ENCODE measurements around the gene MRAS.

MRAS gene

DNA sequence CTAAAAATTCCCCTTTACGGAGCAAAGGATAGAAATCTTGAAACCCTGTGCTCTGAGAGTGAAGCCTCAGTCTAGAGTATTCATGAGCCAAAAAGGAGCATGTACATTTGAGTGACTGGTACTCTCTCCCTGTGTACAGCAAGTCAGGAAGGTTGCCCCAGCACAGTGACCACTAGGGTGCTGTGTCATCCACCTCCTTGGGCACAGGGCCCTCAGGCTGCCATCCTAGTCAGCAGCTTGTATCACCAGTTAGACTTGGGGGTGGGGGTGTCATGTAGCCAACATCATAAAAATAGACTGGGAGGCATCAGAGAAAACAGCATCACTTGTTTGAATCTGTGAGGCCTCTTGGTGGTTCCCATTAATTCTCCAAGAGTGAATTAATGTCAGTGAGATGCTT lies 30.7 kb upstream of the MRAS start:
- no peak overlapping the region for H3K4me3 ChIP-seq (ENCODE audit: low read length)
- TF ChIP-seq, protein P1, sequence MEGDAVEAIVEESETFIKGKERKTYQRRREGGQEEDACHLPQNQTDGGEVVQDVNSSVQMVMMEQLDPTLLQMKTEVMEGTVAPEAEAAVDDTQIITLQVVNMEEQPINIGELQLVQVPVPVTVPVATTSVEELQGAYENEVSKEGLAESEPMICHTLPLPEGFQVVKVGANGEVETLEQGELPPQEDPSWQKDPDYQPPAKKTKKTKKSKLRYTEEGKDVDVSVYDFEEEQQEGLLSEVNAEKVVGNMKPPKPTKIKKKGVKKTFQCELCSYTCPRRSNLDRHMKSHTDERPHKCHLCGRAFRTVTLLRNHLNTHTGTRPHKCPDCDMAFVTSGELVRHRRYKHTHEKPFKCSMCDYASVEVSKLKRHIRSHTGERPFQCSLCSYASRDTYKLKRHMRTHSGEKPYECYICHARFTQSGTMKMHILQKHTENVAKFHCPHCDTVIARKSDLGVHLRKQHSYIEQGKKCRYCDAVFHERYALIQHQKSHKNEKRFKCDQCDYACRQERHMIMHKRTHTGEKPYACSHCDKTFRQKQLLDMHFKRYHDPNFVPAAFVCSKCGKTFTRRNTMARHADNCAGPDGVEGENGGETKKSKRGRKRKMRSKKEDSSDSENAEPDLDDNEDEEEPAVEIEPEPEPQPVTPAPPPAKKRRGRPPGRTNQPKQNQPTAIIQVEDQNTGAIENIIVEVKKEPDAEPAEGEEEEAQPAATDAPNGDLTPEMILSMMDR (conservative IDR thresholded peaks at IDR 0.05; ENCODE audit: low read length), result no peak
- DNase-seq (ENCODE audit: low read depth), result no peak

DNA sequence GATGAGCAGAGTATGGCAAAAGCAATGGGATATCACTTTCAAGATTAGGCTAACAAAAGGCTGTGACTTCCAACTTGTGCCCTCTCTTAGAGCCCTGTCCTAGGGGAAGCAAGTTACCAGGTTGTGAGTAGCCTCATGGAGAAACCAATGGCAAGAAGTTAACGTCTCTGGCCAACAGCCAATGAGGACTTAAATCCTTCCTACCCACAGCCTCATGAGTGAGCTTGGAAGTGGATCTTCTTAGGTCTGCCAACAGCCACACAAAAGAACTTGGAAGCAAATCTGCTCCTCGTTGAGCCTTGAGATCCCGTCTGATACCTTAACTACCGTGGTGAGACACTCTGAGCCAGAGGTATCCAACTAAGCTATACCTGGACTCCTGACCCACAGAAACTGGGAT lies 24.4 kb upstream of the MRAS start:
- DNase-seq (ENCODE audit: low read depth), result no peak
- no peak overlapping the region for H3K4me3 ChIP-seq (ENCODE audit: low read length)
- TF ChIP-seq, protein P1 (conservative IDR thresholded peaks at IDR 0.05; ENCODE audit: low read length), result no peak

DNA sequence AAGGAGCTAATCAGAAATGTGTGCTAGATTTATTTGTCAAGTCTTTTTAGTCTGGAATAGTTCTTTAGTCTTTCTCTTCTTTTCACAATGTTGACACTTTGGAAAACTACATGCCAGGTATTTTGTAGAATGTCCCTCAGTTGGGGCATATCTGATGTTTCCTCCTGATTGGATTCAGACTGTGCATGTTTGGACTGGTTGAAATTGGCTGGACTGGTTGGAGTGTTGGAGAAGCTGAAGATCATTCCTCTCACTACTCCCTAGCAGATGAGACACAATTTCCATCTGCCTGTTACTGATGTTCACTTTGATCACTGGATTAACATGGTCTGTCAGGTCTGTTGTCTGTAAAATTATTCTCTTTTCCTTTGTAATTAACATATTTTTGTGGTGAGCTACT lies 22.4 kb upstream of the MRAS start:
- no peak for DNase-seq (ENCODE audit: low read depth)
- no peak overlapping the region for H3K4me3 ChIP-seq (ENCODE audit: low read length)
- TF ChIP-seq, protein P1 (conservative IDR thresholded peaks at IDR 0.05; ENCODE audit: low read length), result no peak

DNA sequence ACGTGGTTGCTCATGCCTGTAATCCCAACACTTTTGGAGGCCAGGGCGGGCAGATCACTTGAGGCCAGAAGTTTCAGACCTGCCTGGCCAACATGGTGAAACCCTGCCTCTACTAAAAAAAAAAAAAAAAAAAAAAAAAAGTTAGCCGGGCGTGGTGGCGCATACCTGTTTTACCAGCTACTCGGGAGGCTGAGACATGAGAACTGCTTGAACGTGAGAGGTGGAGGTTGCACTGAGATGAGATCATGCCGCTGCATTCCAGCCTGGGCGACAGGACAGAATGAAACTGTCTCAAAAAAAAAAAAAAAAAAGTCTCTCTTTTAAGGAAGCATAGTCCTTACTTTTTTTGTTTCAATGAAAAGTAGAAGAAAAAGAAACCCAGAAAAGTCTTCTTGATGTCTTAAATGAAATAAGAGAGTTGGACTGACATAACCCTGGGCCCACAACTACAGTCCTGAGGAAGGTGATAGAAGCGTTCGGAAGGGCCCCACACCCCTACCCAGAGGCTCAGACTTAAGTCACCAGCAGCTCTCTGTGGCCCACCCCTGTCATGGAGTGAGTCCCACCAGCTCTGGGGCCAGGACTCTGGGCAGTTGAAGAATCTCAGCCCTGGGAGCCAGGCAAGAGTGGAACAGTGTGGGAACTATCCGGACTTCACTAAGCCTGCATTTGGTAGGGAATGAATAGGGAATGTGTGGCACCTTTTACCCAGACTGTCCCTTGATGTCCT lies 21.3 kb upstream of the MRAS start:
- DNase-seq (ENCODE audit: low read depth), result no peak
- no peak overlapping the region for H3K4me3 ChIP-seq (ENCODE audit: low read length)
- TF ChIP-seq, protein P1 (conservative IDR thresholded peaks at IDR 0.05; ENCODE audit: low read length), result no peak

DNA sequence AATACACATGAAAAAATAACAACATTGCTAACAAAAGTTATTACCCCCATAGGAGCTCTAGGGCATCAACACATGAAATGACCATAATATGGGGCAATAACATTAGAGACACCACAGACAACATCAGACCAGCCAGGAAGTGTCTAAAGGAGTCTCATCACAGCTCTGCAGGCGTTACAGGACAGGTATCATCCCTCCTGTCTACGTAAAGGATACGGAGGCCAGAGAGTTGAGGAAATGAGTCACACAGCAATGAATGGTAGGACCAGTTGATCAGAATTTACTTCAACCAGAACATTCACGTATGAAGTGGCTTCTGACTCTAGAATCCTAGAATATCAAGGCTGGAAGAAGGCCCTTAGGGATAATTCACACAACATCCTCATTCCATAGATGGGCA lies 20.5 kb upstream of the MRAS start:
- no peak overlapping the region for H3K4me3 ChIP-seq (ENCODE audit: low read length)
- TF ChIP-seq, protein P1 (conservative IDR thresholded peaks at IDR 0.05; ENCODE audit: low read length), result no peak

DNA sequence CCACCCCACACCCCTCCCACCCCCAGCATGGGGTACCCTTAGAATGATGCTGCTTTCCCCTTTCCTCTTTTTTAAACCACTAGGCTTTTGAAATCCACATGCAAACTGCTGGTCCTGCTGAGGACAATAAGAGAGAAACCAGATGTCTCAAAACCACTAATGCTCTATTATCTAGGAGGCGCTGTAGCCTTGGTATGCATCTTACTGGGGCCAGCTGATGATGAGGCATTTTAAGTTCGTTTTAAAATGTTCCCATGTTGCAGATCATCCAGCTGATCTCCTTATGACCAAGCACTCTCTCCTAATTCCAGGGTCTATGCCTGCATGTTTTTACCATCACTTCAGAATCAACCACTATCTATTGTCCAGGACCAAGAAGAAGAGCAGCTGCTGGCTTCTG lies 20.0 kb upstream of the MRAS start:
- no peak overlapping the region for H3K4me3 ChIP-seq (ENCODE audit: low read length)
- peak; percentile 82 for DNase-seq (ENCODE audit: low read depth)
- TF ChIP-seq, protein P1 (conservative IDR thresholded peaks at IDR 0.05; ENCODE audit: low read length), result peak; percentile 54

More for the DNA sequence above, 20.5 kb upstream of the MRAS start:
- no peak for DNase-seq (ENCODE audit: low read depth)
